Measurements from ENCODE around the gene MINPP1.
"Not testable (repeated sequence)": the region's sequence is repeated elsewhere in the genome, so short reads cannot be mapped to it uniquely, and the experiment has no call there.

MINPP1 gene

DNA sequence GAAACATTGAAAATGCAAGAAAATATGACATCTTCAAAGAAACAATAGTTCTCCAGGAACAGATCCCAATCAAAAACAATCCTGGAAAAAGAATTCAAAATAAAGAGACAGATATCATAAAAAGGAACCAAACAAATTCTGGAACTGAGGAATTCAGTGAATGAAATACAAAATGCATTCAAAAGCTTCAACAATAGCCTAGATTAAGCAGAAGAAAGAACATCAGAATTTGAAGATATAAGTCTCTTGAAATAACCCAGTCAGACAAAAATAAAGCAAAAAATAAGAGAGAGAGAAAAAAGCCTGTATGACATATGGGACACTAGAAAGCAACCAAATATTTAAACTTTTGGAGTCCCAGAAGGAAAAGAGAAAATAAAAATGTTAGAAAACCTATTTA, 60.3 kb downstream of the MINPP1 start:
- no peak for DNase-seq (ENCODE audit: low spot score)

- no peak for DNase-seq (ENCODE audit: low spot score)
These were observed 71.2 kb downstream of the MINPP1 start for GRCh38 chr10:87575851-87576250.

GRCh38 chr10:87578160-87578841, 73.6 kb downstream of the MINPP1 start:
- no peak for DNase-seq (ENCODE audit: low spot score)

GRCh38 chr10:87578842-87579401, 74.2 kb downstream of the MINPP1 start:
- no peak for DNase-seq (ENCODE audit: low spot score)

- DNase-seq (ENCODE audit: low spot score), result no peak
These were observed 74.9 kb downstream of the MINPP1 start for GRCh38 chr10:87579563-87579962.

GRCh38 chr10:87580016-87580415, 75.3 kb downstream of the MINPP1 start:
- no peak for DNase-seq (ENCODE audit: low spot score)

DNA sequence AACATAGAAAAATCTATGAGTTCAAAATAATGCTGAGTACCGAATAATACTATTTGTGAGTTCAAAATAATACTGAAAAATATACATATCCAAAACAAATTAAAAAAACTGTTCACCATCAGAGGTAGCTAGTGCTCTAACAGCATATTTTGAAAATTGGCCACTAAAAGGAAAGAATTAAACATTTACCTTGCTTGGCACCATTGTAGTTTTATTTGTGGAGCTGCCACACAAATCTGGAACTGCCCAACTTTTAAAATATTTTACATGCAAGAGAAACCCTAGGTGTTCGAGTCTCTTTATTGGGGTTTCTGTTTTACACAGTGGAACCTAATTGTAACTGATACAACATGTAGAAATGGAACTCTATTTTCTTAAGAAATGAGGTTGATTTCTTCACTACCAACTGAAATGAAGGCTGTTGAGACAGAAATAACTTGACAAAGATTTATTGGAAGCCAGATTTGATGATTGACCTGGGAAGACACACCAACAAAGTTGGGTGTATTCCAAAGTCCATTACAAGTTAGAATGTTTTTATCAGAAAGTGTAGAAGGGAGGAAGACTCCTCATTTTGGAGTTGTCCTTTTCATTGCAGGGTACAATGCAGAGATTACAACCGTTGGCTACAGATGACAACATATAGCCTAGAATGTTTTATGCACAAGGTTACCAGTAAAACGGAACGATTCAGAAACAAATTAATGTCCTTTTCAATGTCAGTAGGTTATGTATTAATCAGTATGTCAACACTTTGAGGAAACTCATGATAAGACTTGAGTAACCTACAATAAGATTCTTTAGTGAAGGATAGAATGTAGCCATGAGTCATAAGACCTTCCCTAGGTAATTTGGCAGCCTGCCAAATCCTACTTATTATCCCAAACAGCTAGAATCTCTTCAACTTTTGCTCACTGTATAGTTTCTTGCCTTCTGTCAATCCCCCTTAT, 81.1 kb downstream of the MINPP1 start:
- no peak for DNase-seq (ENCODE audit: low spot score)

DNA sequence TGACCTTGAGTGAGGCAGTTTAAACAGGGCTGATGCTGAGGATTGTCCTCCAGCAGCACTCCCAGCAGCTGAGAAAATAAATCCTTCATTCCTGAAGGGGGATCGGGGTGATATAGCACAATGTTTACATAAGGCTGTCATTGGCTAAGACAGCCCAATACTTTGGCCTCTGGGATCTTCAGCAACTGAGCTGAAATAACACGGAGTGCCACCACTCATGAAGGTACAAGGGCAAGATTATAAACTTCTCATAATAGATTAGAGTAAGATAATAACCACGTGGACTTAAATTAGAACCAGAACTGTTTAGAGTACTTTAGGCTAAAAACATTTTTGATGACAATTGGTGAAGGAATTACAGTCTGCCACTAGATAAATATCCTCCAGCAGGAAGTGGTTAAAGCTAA, 85.0 kb downstream of the MINPP1 start:
- DNase-seq (ENCODE audit: low spot score), result no peak

- DNase-seq (ENCODE audit: low spot score), result no peak
These were observed 86.3 kb downstream of the MINPP1 start for GRCh38 chr10:87590705-87591588.

GRCh38 chr10:87591589-87591886, 86.8 kb downstream of the MINPP1 start:
- DNase-seq (ENCODE audit: low spot score), result no peak

GRCh38 chr10:87592920-87593319, 88.2 kb downstream of the MINPP1 start:
- DNase-seq (ENCODE audit: low spot score), result not testable (repeated sequence)

- DNase-seq (ENCODE audit: low spot score), result no peak
These were observed 89.0 kb downstream of the MINPP1 start for GRCh38 chr10:87593702-87594101.

DNA sequence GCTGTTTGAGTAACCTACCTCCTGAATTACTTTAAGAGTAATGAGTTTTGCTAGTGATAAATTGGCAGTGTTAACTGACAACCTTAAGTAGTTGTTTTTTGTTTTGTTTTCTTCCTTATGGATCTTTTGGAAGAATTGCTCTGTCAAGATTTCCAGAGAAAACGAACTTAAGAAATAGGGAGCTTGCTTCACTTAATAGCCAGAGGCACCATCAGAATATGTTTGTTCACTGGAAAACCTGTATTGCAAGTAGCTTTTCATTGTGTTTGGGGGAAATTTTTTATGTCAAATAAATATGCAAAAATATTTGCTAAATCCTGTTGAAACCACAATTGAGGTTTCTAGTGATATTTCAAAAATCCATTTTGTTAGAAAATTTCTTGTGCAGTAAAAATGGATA, 89.5 kb downstream of the MINPP1 start:
- DNase-seq (ENCODE audit: low spot score), result no peak

- DNase-seq (ENCODE audit: low spot score), result no peak
These were observed 90.2 kb downstream of the MINPP1 start for GRCh38 chr10:87594864-87595263.

- no peak for DNase-seq (ENCODE audit: low spot score)
These were observed 91.7 kb downstream of the MINPP1 start for GRCh38 chr10:87596351-87596750.

GRCh38 chr10:87598700-87599099, 94.0 kb downstream of the MINPP1 start:
- no peak for DNase-seq (ENCODE audit: low spot score)

- no peak for DNase-seq (ENCODE audit: low spot score)
These were observed 95.9 kb downstream of the MINPP1 start for GRCh38 chr10:87600581-87600980.
